Measurements from ENCODE around the gene PRPF40A. TPM values are rescaled to one million over a fixed set of nuclear protein-coding genes. Genes with fewer than 3 reads are reported as not detected.

Gene PRPF40A
- total and polyA plus RNA-seq, 2 of the 13 experiments (the other 11 are each of a cell fraction or from before 2014, with no cell fraction given) = 146 to 207 TPM

DNA sequence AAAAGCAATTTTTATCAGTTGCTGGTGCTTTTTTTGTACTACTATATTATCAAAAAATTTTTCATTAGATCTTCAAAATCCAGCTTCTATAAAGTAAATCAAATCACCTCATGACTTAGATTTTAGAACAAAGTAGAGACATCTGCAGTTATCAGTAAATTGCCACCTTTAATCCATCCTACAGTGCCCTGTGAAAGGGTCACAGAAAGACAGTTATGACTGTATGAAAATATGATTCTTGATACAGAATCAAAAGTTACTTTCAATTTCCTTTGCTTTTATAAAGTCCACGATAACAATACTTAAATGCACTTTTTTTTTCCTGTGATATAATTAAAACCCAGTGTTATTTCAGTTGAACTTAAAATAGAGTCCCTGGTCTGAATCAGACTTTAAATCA, 61.4 kb downstream of the PRPF40A start:
- Histone ChIP-seq H2AFZ (ENCODE audit: low read length) (no peak overlapping the region), H3K4me1 (ENCODE audit: insufficient read depth, low read length) (0 out of 2 replicates have a peak, but pooled peaks cover under 1% of the 10 kb centered on the region), H3K79me2 (ENCODE audit: insufficient read depth, low read length) (no peaks in the 10 kb centered on the region), H3K27me3 (ENCODE audit: control insufficient read depth in 1 of 2, insufficient read depth in 2 of 2, low read length in 2 of 2) (no peaks in the 10 kb centered on the region), H3K4me2 (ENCODE audit: low read depth, low read length) (no peak overlapping the region), H4K20me1 (ENCODE audit: insufficient read depth, low read length) (no peaks in the 10 kb centered on the region), H3K9ac (ENCODE audit: insufficient read depth, low read depth, low read length) (no peak overlapping the region), H3K9me3 (ENCODE audit: low read length) (no peaks in the 10 kb centered on the region), H3K36me3 (replicated peaks in 1 of 2; ENCODE audit: control insufficient read depth in 1 of 2, insufficient read depth in 2 of 2, low read length in 2 of 2) (peaks cover 13 to 65% of the 10 kb centered on the region in 2 experiments), H3K4me3 (replicated peaks in 1 of 3; ENCODE audit: insufficient read depth in 1 of 3, low read depth in 2 of 3, low read length in 3 of 3) (no peak overlapping the region), H3K27ac (ENCODE audit: extremely low read length, insufficient read depth, low read length) (no peak overlapping the region)
- 94% methylated on average over 1 of the region's 1 CpG for WGBS (ENCODE audit: low lambda C conversion rate)
- no peak for DNase-seq (ENCODE audit: low spot score)
- no peak for ATAC-seq
- ChIA-PET CTCF (ENCODE audit: low intra/inter-chr PET ratio, low total read pairs) (no interaction called here), POLR2A (no interaction called here)
- no peak for FAIRE-seq
- in situ Hi-C loops (cut with HindIII; ENCODE audit: extremely low pct_ligation_motif_present, low pct_unique_long_range_greater_than_20kb) = loop anchor here (25.0 kb wide), 1 partner anchor 1194 kb away; no protein-coding TSS in a partner anchor
- TF ChIP-seq NR2F2 (IDR thresholded peaks at IDR 0.05; ENCODE audit: borderline replicate concordance, low read depth) (no peak), RFXAP (CRISPR knock-in tag; IDR thresholded peaks at IDR 0.05; ENCODE audit: borderline replicate concordance) (no peak), BCL6 (CRISPR knock-in tag; IDR thresholded peaks at IDR 0.05) (no peak), ZNF282 (IDR thresholded peaks at IDR 0.05; ENCODE audit: partially characterized antibody) (no peak), ZNF496 (CRISPR knock-in tag; IDR thresholded peaks at IDR 0.05; ENCODE audit: insufficient replicate concordance) (no peak), ZNF703 (CRISPR knock-in tag; IDR thresholded peaks at IDR 0.05; ENCODE audit: borderline replicate concordance) (no peak), KLF15 (CRISPR knock-in tag; IDR thresholded peaks at IDR 0.05; ENCODE audit: borderline replicate concordance) (no peak), ZNF367 (CRISPR knock-in tag; IDR thresholded peaks at IDR 0.05; ENCODE audit: borderline replicate concordance) (no peak), ZNF292 (CRISPR knock-in tag; IDR thresholded peaks at IDR 0.05; ENCODE audit: borderline replicate concordance, low read depth) (no peak), ZNF546 (CRISPR knock-in tag; conservative IDR thresholded peaks at IDR 0.05) (no peak), CCDC6 (CRISPR knock-in tag; IDR thresholded peaks at IDR 0.05) (no peak), EEA1 (CRISPR knock-in tag; IDR thresholded peaks at IDR 0.05; ENCODE audit: borderline replicate concordance) (no peak)
- TF ChIP-seq, protein P1, sequence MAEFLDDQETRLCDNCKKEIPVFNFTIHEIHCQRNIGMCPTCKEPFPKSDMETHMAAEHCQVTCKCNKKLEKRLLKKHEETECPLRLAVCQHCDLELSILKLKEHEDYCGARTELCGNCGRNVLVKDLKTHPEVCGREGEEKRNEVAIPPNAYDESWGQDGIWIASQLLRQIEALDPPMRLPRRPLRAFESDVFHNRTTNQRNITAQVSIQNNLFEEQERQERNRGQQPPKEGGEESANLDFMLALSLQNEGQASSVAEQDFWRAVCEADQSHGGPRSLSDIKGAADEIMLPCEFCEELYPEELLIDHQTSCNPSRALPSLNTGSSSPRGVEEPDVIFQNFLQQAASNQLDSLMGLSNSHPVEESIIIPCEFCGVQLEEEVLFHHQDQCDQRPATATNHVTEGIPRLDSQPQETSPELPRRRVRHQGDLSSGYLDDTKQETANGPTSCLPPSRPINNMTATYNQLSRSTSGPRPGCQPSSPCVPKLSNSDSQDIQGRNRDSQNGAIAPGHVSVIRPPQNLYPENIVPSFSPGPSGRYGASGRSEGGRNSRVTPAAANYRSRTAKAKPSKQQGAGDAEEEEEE (CRISPR knock-in tag; IDR thresholded peaks at IDR 0.05; ENCODE audit: borderline replicate concordance) = no peak
- TF ChIP-seq, protein P2, sequence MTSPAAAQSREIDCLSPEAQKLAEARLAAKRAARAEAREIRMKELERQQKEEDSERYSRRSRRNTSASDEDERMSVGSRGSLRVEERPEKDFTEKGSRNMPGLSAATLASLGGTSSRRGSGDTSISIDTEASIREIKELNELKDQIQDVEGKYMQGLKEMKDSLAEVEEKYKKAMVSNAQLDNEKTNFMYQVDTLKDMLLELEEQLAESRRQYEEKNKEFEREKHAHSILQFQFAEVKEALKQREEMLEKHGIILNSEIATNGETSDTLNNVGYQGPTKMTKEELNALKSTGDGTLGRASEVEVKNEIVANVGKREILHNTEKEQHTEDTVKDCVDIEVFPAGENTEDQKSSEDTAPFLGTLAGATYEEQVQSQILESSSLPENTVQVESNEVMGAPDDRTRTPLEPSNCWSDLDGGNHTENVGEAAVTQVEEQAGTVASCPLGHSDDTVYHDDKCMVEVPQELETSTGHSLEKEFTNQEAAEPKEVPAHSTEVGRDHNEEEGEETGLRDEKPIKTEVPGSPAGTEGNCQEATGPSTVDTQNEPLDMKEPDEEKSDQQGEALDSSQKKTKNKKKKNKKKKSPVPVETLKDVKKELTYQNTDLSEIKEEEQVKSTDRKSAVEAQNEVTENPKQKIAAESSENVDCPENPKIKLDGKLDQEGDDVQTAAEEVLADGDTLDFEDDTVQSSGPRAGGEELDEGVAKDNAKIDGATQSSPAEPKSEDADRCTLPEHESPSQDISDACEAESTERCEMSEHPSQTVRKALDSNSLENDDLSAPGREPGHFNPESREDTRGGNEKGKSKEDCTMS (CRISPR knock-in tag; conservative IDR thresholded peaks at IDR 0.05) = no peak
- TF ChIP-seq, protein P3, sequence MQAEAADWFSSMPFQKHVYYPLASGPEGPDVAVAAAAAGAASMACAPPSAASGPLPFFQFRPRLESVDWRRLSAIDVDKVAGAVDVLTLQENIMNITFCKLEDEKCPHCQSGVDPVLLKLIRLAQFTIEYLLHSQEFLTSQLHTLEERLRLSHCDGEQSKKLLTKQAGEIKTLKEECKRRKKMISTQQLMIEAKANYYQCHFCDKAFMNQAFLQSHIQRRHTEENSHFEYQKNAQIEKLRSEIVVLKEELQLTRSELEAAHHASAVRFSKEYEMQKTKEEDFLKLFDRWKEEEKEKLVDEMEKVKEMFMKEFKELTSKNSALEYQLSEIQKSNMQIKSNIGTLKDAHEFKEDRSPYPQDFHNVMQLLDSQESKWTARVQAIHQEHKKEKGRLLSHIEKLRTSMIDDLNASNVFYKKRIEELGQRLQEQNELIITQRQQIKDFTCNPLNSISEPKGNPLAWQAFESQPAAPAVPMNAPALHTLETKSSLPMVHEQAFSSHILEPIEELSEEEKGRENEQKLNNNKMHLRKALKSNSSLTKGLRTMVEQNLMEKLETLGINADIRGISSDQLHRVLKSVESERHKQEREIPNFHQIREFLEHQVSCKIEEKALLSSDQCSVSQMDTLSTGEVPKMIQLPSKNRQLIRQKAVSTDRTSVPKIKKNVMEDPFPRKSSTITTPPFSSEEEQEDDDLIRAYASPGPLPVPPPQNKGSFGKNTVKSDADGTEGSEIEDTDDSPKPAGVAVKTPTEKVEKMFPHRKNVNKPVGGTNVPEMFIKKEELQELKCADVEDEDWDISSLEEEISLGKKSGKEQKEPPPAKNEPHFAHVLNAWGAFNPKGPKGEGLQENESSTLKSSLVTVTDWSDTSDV (CRISPR knock-in tag; IDR thresholded peaks at IDR 0.05) = no peak
- TSS peak; percentile 2 for BruUV-seq (replicated peaks)
- intact Hi-C loops (cut with micrococcal nuclease; ENCODE audit: unreplicated experiment) = no loop called here

All from HepG2 (cell line).